Spleen (tissue), 7 donors: ENCODE data around the gene PLA2G4D.

ENCODE experiments used
- CTCF ChIP-seq, 11 experiments: fragments of 200-600 bp in 7 of 11; fragments of 450-650 bp in 4 of 11; sonication (generic) in 4 of 11; IDR thresholded peaks in 8 of 11; conservative IDR thresholded peaks in 3 of 11; 1 replicate in 7 of 11; 2 replicates in 4 of 11; pipeline versions ENCODE4 v1.4.0 to v1.8.0; 2016 to 2021; ENCODE audit warnings: antibody characterized with exemption in 11 of 11, inconsistent platforms in 4 of 11, mild to moderate bottlenecking in 1 of 11
- POLR2A ChIP-seq, 3 donors: fragments of 450-650 bp; IDR thresholded peaks; one replicate each; pipeline ENCODE4 v1.5.1; 2017; ENCODE audit warnings: antibody characterized with exemption in 3 of 3, mild to moderate bottlenecking in 1 of 3
- POLR2AphosphoS5 ChIP-seq, 3 donors: sonication (generic); formaldehyde crosslinking; IDR thresholded peaks; one replicate each; pipeline ENCODE4 v1.5.1; 2017; ENCODE audit warnings: antibody characterized with exemption in 3 of 3
- donor health status: DM: no; HTN: no; CAD: no; lungs with moderate emphysema.
- donor health status: DM: no; HTN: no; CAD: no.
- donor health status: DM: no; HTN: no; CAD: no.

- TF ChIP-seq POLR2AphosphoS5 (IDR thresholded peaks at IDR 0.05): no peak
- TF ChIP-seq CTCF (IDR thresholded peaks at IDR 0.05 in 8 of 11, conservative IDR thresholded peaks at IDR 0.05 in 3 of 11): no peak
- TF ChIP-seq POLR2A (IDR thresholded peaks at IDR 0.05): no peak
Observed at GRCh38 chr15:42053010-42053409, 41.4 kb downstream of the PLA2G4D start.
